Spleen (tissue), 11 donors: ENCODE data around the gene ZNF692. TPM values are rescaled to one million over a fixed set of nuclear protein-coding genes. Genes with fewer than 3 reads are reported as not detected.

Experiments
- DNase-seq: peaks from one replicate; pipeline ENCODE4 v3.0.0-alpha.2; 2020
- H3K27ac ChIP-seq, 8 donors: fragments of 200-600 bp; sonication (generic) in 7 of 8; 1 replicate in 4 of 8; 2 replicates in 4 of 8; pipeline versions ENCODE4 v1.5.0 to v1.8.0; 2016 to 2021; ENCODE audit warnings: inconsistent platforms in 4 of 8, mild to moderate bottlenecking in 4 of 8, moderate library complexity in 1 of 8
- H3K27me3 ChIP-seq, 7 donors: fragments of 200-600 bp; sonication (generic) in 6 of 7; replicated peaks in 1 of 7; 1 replicate in 4 of 7; 2 replicates in 3 of 7; pipeline versions ENCODE4 v1.5.0 to v1.8.0; 2016 to 2021; ENCODE audit warnings: inconsistent platforms in 3 of 7, mild to moderate bottlenecking in 1 of 7
- H3K36me3 ChIP-seq, 6 donors: fragments of 200-600 bp; sonication (generic) in 5 of 6; 1 replicate in 4 of 6; 2 replicates in 2 of 6; pipeline versions ENCODE4 v1.5.0 to v1.8.0; 2016 to 2021; ENCODE audit warnings: inconsistent platforms in 2 of 6
- H3K4me1 ChIP-seq, 6 donors: fragments of 200-600 bp; sonication (generic) in 5 of 6; 1 replicate in 3 of 6; 2 replicates in 3 of 6; pipeline versions ENCODE4 v1.5.0 to v1.8.0; 2016 to 2021; ENCODE audit warnings: inconsistent platforms in 3 of 6
- H3K4me3 ChIP-seq, 8 donors: fragments of 200-600 bp; sonication (generic) in 7 of 8; 1 replicate in 4 of 8; 2 replicates in 4 of 8; pipeline versions ENCODE4 v1.5.0 to v1.8.0; 2016 to 2021; ENCODE audit warnings: inconsistent platforms in 4 of 8, mild to moderate bottlenecking in 4 of 8, moderate library complexity in 2 of 8
- H3K9me3 ChIP-seq, 8 donors: fragments of 200-600 bp; sonication (generic) in 7 of 8; 1 replicate in 4 of 8; 2 replicates in 4 of 8; pipeline versions ENCODE4 v1.5.0 to v1.8.0; 2016 to 2021; ENCODE audit warnings: inconsistent platforms in 4 of 8
- CTCF ChIP-seq, 11 experiments: fragments of 200-600 bp in 7 of 11; fragments of 450-650 bp in 4 of 11; sonication (generic) in 4 of 11; IDR thresholded peaks in 8 of 11; conservative IDR thresholded peaks in 3 of 11; 1 replicate in 7 of 11; 2 replicates in 4 of 11; pipeline versions ENCODE4 v1.4.0 to v1.8.0; 2016 to 2021; ENCODE audit warnings: antibody characterized with exemption in 11 of 11, inconsistent platforms in 4 of 11, mild to moderate bottlenecking in 1 of 11
- POLR2A ChIP-seq, 3 donors: fragments of 450-650 bp; IDR thresholded peaks; one replicate each; pipeline ENCODE4 v1.5.1; 2017; ENCODE audit warnings: antibody characterized with exemption in 3 of 3, mild to moderate bottlenecking in 1 of 3
- POLR2AphosphoS5 ChIP-seq, 3 donors: sonication (generic); formaldehyde crosslinking; IDR thresholded peaks; one replicate each; pipeline ENCODE4 v1.5.1; 2017; ENCODE audit warnings: antibody characterized with exemption in 3 of 3
- WGBS, 5 donors: extraction: QIAGEN DNeasy Blood & Tissue Kit in 3 of 5; methylation state at CpG; one replicate each; pipeline versions ENCODE4 v1.1.5 to v1.1.7; 2013 to 2018; 5-methylcytosine and 5-hydroxymethylcytosine counted together
- intact Hi-C: fragments of 100-400 bp; cut with DNase I; formaldehyde crosslinking; loops from one replicate; pipeline ENCODE4 v1.15.0; 2023; ENCODE audit warnings: low total_unique reads
- polyA plus RNA-seq, 3 donors: library from polyadenylated mRNA; stranded (reverse); fragments of 200-250 nt; gene quantifications; one replicate each; pipeline ENCODE4 v1.2.1, GENCODE V29; 2013
- total RNA-seq, 7 donors: library from RNA; depleted of rRNA in 3 of 7; stranded (reverse); fragments of >200 nt in 3 of 7; fragmentation: NEBNext Ultra II Directional in 4 of 7; extraction: Animal tissue kit (Norgen Biotek cat#: 25700) in 4 of 7; gene quantifications; one replicate each; pipeline versions ENCODE4 v1.1.0 to v1.2.1, GENCODE V29; 2016 to 2021
- donor health status: healthy with polysubstance abuse.
- donor health status: DM: no; HTN: no; CAD: no; lungs with moderate emphysema.
- donor health status: DM: no; HTN: no; CAD: no.
- donor health status: Bipolar disorder and iron deficiency.
- donor health status: healthy.
- donor health status: DM: no; HTN: no; CAD: no.
- donor health status: DM: yes; HTN: yes; CAD: no.

ZNF692 gene
- total and polyA plus RNA-seq, 10 donors, result 33.5 to 138 (median 48.6) TPM

GRCh38 chr1:248897412-248898337, 38.8 kb upstream of the ZNF692 start:
- Histone ChIP-seq H3K9me3 (no peaks in the 10 kb centered on the region), H3K27me3 (peaks cover 0 to 25% (median 0%) of the 10 kb centered on the region in 7 donors), H3K4me1 (no peaks in the 10 kb centered on the region), H3K36me3 (no peaks in the 10 kb centered on the region), H3K4me3 (no peak overlapping the region), H3K27ac (no peak overlapping the region)
- no peak for TF ChIP-seq CTCF (IDR thresholded peaks at IDR 0.05 in 8 of 11, conservative IDR thresholded peaks at IDR 0.05 in 3 of 11)
- no peak for TF ChIP-seq POLR2A (IDR thresholded peaks at IDR 0.05)
- TF ChIP-seq POLR2AphosphoS5 (IDR thresholded peaks at IDR 0.05), result no peak
- no peak for DNase-seq
- intact Hi-C loops, result no loop called here
- WGBS, 5 donors, result 54 to 86% (median 82%) methylated on average over 7 to 9 of the region's 9 CpGs

DNA sequence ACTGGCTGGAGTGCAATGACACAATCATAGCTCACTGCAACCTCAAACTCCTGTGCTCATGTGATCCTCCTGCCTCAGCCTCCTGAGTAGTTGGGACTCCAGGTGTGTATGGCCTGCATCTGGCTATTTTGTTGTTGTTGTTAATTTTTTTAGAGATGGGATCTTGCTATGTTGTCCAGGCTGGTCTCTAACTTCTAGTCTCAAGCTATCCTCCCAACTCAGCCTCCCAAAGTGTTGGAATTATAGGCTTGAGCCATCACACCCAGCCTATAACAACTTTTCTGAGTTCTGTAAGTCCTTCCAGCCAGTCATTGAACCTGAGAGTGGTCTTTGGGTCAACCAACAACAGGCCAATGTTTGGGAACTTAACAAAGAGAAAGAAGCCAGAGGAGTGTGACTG, 36.0 kb upstream of the ZNF692 start:
- H3K27ac ChIP-seq, result no peak overlapping the region
- intact Hi-C loops, result no loop called here

GRCh38 chr1:248892590-248892989, 33.7 kb upstream of the ZNF692 start:
- Histone ChIP-seq H3K9me3 (no peaks in the 10 kb centered on the region), H3K27ac (no peak overlapping the region), H3K36me3 (no peaks in the 10 kb centered on the region), H3K27me3 (peaks cover 0 to 16% (median 0%) of the 10 kb centered on the region in 7 donors), H3K4me3 (no peak overlapping the region), H3K4me1 (no peaks in the 10 kb centered on the region)
- TF ChIP-seq CTCF (IDR thresholded peaks at IDR 0.05 in 8 of 11, conservative IDR thresholded peaks at IDR 0.05 in 3 of 11) (no peak), POLR2A (IDR thresholded peaks at IDR 0.05) (no peak), POLR2AphosphoS5 (IDR thresholded peaks at IDR 0.05) (no peak)
- 72 to 91% (median 81%) methylated on average over 1 of the region's 1 CpG for WGBS, 5 donors
- intact Hi-C loops, result no loop called here
- DNase-seq, result no peak

More for the DNA sequence above, 36.0 kb upstream of the ZNF692 start:
- no peaks in the 10 kb centered on the region for H3K36me3 ChIP-seq
- no peak overlapping the region for H3K4me3 ChIP-seq
- no peaks in the 10 kb centered on the region for H3K4me1 ChIP-seq
- TF ChIP-seq POLR2AphosphoS5 (IDR thresholded peaks at IDR 0.05) (no peak), CTCF (IDR thresholded peaks at IDR 0.05 in 8 of 11, conservative IDR thresholded peaks at IDR 0.05 in 3 of 11) (no peak), POLR2A (IDR thresholded peaks at IDR 0.05) (no peak)
- no peaks in the 10 kb centered on the region for H3K9me3 ChIP-seq
- H3K27me3 ChIP-seq, result peaks cover 0 to 25% (median 0%) of the 10 kb centered on the region in 7 donors
- no peak for DNase-seq

DNA sequence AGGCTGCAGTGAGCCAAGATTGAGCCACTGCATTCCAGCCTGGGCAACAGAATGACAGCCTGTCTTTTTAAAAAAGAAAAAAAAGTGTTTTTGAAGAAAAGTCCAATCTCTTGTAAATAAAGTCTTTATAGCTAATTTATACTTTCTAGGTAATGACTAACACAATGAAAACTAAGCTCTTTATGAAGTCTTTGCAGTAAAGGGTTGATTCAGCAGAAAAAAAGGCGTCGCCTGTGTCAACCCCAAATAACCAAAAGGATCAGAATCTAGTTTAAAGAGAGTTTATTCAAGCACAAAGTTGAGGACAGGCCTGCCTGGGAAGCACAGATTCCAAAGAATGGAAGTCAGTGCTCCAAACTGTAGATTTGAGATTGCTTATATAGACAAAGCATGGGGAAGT, 32.9 kb upstream of the ZNF692 start:
- intact Hi-C loops, result no loop called here
- Histone ChIP-seq H3K27ac (no peak overlapping the region), H3K9me3 (no peaks in the 10 kb centered on the region), H3K4me3 (no peak overlapping the region), H3K4me1 (peaks cover 0 to 4% (median under 1%) of the 10 kb centered on the region in 6 donors), H3K27me3 (peaks cover 0 to 8% (median 0%) of the 10 kb centered on the region in 7 donors), H3K36me3 (no peaks in the 10 kb centered on the region)
- 86 to 96% (median 91%) methylated on average over 2 of the region's 2 CpGs for WGBS, 5 donors
- DNase-seq, result no peak
- TF ChIP-seq CTCF (IDR thresholded peaks at IDR 0.05 in 8 of 11, conservative IDR thresholded peaks at IDR 0.05 in 3 of 11) (no peak), POLR2A (IDR thresholded peaks at IDR 0.05) (no peak)
